Activated CD4-positive, CD25-positive, alpha-beta regulatory T cell treated with anti-CD3 and anti-CD28 coated beads, Interleukin-2, amount 50 U/mL, for 24 hours (primary cell): ENCODE measurements around the gene MGME1.
"Not testable (repeated sequence)": the region's sequence is repeated elsewhere in the genome, so short reads cannot be mapped to it uniquely, and the experiment has no call there.

Experiments
- ATAC-seq, 2 donors: fragments of 150-1000 bp; cut with Tn5 transposase; one replicate each; pipeline ENCODE4 v1.10.0; 2021; ENCODE audit warnings: mild to moderate bottlenecking in 1 of 2, moderate library complexity in 1 of 2

Gene MGME1

DNA sequence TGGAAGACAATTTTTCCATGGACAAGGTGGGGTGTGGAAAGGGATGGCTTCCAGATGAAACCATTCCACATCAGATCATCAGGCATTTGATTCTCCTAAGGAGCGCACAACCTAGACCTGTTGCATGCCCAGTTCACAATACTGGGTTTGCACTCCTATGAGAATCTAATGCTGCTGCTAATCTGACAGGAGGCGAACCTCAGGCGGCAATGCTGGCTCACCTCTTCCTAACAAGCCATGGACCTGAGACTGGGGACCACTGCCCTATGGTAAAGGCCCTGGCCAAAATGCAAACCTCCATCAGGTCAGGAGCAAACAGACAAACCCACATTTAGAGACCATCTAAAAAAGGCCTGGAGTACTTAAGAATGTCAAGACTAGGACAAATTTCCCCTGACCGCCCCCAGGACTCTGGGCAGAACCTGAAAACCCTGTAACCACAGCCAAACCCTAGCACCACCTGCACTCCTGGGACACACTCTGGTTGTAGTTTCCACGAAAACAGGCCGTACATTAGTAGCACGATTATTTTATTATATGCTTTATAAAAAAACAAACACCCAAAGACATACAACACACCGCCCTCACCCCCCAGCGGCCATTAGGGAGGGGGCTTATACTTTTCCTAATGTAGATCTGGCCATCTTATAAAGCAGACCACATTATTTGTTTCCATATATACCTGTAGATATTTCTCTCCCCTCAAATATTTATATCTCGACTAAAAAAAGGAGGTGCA, 27.6 kb upstream of the MGME1 start:
- ATAC-seq, result no peak

DNA sequence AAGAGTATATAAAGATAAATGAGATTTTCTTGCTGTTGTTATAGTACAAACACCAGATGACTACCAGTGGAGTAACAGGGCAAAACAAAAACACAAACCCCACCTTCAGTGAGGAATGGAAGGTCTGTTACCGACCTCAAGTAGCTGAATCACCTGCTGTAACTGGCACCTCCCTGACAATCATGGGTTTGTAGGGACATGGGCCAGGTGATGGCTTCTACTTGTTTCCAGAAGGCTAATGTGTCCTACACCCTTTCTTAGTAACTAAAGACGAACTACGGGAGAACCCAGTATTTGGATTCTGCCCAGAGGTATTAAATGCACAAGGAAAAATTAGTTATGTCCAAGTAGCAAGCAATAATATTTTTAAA, 27.0 kb upstream of the MGME1 start:
- ATAC-seq, result no peak

DNA sequence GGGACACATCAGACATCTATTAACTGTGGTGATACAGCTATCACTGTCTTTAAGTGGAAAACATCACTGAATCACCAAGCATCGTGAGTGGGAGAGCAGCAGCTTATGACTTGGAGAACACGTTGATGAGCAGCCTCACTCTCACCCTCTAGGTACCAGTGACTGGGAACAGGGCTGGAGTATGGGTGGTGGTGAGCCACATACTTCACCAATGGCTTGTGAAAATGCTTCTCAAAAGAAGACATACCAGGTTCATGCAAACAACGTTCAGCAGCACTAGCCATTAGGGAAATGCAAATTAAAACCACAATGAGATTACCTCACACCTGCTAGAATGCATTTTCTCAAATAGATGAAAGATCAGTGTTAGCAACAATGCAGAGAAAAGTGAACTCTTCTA, 25.5 kb upstream of the MGME1 start:
- no peak for ATAC-seq

DNA sequence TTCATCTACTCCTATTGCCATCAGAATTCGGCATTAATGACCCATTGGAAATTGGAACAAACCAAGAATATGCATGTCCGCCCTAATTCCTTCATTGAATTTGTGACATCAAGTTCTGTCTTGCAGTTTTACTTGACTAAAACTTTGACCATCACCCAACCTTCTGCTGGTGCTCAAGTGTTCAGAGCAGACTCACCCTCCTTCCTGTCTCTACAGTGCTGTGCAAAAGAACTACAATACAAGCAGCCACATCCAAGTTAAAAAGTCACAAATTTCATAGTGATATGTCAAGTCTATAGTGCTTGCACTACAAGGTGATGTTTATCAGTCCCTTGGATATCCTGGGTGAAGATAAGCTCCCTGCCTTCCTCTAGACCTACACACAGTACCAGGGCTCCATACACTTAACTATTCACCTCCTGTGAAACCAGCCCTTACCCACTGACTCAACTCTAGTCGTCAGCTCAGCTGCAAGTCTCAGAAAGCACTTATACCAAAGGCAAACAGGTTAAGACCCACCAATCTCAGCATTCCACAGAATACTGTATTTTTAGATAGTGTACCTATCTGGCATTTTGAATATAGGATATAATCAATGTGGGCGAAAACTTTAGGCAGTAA, 23.9 kb upstream of the MGME1 start:
- no peak for ATAC-seq

DNA sequence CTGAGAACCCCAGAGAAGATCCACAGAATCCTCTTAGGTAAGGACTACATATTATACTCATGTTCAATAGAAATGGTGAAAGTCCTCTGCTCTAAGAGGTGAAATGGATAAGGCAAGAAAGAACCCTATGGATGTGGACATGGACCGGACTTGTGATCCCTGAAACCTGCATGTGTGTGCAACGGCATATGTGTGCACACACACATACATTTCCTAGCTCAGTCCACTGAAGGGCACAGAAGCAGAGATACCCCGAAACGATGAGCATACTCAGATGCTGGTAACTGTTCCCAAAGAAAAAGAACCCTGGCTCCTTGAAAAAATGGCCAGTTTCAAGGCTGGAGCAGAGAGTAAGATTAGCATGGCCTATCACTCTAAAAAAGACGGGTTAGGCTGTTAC, 22.8 kb upstream of the MGME1 start:
- no peak for ATAC-seq

DNA sequence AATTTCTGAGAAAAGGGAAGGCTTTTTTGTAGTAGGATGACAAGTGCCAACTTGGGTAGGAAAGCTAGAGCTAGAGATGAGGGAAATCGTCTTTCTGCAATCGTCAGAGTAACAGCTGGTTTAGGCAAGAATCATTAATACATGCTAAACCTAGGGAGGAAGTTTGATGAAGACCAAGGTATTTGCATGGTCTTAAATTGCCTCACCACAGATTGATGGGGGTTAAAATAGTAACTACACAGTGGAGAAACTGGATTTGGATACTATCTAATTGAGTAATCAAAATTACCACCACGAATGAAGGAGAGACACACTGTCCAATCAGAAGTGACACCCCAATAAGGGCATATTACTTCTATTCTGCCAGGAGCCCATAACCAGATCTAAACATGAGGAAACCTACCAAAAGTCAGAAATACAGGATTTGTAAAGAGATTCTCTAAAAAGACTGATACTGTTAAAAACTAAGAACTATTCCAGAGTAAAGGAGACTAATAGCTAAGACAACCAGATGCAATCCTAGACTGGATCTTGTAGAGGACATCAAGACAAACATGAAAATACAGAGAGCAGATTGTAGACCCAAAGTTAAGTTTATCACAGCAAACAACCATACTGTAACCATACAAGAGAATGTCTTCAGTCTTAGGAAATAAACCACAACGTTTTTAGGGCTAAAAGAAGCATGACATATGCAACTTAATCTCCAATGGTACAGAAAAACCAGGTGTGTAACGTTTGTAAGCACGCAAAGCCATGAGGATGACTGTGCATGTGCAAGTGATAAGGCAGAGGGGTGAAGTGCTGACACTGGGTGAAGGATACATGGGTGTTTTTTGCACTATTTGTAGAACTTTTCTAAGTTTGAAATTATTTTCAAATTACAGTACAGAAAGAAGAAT, 22.0 kb upstream of the MGME1 start:
- ATAC-seq, result no peak

DNA sequence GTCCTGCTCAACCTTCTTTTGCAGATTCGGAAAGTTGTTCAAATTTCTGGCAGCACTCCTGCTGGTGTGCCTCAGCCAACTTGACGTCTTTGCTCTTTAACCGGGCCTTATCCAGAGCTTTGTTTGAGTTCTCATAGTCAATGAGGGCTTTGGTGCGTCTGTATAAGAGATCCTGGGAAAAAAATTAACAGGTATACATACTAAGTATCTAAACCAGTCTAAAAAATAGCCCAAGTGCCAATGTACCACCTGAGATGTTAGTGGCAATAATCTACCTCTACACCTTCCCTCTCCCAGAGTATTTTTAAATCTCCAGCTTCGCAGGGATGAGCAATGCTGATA, 21.4 kb upstream of the MGME1 start:
- no peak for ATAC-seq

DNA sequence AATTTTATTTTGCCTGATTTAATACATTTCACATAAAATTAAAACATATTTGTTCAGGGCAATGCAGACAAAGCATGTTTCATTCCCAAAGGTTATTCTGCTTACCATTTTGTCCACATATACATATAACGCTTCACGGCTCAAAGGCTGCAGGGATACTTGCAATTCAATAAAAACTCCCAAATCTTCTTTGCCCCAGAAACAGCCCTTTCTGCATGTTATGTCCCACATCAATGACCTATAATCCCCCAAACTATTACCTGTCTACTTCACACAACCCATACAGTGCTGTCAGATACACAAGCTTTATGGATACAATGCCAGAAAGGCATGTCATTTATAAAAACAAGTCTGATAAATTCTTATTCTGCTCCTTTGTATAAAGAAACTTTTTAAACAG, 20.4 kb upstream of the MGME1 start:
- ATAC-seq, result no peak

DNA sequence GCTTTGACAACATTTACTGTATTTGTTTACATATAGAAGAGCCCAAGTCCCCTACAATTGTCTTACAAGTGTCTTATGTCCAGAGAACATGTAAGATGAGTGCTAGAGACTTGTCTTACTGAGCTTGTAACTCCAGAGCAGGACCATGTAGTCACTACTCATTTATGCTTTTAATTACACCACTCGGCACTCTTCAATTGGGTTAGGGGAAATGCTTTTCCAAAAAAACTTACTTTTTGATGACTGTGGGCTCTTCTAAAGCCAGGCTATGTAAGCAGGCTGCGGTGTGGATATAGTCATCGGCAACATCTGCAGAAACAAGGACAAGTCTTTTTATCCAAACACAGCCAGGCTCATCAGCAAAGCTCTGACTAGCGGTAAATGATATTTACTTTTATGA, 18.9 kb upstream of the MGME1 start:
- no peak for ATAC-seq

DNA sequence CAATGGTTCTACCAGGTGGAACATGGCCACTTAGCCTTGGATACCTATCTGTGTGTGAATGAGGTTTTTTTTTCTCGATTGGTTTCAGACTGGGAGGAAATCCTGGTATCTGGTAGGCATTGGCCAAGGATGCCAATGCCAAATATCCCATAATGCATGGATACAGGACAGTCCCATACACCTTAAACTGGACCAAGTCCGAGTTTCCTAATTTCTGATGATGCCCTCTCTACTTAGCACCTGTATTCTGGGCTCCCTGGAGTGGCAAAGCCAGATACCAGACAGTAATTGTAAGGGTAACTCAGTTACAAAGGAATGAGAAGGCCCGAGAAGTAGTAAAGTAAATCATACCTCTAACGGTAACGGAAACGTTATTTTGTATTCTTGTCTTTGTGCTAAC, 18.1 kb upstream of the MGME1 start:
- no peak for ATAC-seq

DNA sequence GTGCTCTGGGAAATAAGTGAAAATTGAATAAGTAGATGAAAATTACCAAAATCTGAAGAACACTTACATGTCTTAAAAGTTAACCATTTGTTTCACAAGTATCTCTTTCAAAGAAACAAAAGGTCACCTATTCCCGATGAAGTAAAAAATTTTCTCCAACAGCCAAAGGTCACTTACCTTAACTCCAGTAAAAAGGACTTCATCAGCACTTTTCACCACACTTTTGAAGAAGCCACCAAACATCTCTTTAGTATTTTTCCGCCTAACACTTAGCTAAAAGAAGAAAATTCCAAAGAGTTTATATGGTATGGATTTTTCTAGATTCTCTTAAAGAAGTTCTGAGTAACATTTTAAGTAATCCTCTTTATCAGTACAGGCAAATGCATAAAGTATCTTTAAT, 17.5 kb upstream of the MGME1 start:
- ATAC-seq, result no peak

DNA sequence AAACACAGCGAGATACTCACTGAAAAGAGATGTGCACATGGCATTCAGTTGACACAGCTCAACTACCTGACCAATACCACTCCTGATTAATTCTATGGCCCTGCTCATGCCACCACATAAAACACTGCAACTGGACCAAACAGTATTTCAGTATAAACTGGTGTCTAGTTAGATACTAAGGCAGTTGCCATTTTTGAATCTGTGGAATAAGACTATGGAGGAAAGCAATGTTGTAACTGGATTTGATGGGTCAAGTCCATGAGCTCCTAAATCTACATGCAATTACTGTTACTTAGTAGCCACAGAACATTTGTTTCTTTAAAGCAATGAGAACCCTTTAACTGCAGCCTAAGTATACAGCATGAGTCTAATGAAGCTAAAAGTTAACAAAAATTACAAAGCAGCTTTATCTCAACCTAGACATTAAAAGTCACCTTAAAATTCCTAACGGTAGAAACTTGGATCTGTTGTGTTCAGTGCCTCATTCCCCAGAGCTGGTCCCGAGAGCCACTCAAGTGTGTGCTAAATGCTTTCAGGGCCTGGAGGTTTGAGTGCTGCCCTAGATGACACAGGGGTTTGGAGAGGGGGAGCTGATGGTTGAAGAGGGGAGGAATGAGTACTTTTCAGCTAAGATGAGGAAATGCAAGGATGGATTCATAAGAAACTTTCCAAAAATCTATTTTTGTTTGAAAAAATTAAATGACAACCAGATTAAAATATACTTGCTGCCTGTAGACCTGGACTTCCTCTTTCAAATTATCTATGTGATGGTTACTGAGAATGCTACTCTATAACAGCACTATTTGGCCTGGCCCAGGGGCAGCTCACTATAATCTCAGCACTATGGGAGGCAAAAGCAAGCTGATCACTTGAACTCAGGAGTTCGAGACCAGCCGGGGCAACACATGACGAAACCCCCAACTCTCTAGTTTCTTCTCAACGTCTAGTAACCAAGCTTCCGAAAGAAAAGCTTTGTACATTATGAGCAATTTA, 15.8 kb upstream of the MGME1 start:
- no peak for ATAC-seq

DNA sequence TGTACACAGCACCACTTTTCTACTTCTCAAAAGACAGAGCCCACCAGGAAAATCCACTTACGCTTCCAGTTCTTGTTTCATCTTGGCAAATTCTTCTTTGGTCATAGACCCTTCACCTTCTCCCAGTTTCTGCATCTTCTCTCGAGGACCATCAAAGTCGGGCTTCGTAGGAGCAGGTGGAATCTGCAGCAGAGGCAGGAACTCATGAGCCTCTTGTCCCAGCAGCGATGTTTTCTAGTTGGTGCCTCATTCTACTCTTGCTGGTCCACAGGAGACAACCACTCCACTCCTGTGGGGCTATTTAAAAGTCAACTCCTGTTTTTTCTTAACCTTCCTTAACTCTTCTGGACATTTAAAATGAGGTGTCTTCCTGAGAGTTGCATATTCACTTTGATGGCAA, 14.9 kb upstream of the MGME1 start:
- ATAC-seq, result no peak

DNA sequence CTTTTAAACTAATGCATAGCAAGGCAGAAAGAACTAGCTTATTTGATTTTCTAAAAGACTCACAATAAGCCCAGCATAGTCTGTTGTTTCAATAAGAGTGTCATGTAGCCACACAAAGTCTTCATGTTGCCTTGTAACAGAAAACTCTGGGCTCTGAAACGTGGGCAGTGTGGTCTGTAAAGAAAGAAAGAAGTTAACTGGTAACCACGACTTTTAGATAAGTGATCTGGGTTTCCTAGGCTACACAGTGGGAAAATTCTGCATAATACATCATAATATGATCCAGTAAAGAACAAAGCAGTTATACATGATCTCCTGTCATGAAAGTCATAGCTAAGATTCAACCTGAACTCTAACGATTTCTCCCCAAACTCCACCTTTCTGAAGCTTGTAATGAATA, 13.5 kb upstream of the MGME1 start:
- ATAC-seq, result no peak

DNA sequence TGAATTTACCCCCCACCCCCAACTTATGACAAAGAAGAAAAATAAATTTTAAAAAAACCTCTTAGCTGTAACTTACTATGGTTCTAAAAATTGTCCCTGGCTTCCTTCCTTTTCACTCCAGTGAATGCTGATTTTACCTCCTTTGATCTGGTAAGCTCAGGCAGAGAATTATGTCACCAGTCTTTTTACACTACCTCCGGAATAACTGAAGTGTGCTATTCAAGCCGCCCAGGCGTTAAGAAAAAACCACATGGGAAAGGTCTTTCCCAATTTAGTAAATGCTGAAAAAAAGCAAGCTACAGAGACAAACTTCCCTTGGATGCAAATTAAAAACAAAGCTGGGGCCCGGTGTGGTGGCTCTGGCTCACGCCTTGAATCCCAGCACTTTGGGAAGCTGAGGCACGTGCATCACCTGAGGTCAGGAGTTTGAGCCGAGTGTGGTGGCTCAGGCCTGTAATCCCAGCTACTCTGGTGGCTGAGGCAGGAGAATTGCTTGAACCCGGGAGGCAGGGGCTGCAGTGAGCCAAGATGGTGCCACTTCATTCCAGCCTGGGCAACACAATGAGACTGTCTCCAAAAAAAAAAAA, 12.6 kb upstream of the MGME1 start:
- no peak for ATAC-seq

DNA sequence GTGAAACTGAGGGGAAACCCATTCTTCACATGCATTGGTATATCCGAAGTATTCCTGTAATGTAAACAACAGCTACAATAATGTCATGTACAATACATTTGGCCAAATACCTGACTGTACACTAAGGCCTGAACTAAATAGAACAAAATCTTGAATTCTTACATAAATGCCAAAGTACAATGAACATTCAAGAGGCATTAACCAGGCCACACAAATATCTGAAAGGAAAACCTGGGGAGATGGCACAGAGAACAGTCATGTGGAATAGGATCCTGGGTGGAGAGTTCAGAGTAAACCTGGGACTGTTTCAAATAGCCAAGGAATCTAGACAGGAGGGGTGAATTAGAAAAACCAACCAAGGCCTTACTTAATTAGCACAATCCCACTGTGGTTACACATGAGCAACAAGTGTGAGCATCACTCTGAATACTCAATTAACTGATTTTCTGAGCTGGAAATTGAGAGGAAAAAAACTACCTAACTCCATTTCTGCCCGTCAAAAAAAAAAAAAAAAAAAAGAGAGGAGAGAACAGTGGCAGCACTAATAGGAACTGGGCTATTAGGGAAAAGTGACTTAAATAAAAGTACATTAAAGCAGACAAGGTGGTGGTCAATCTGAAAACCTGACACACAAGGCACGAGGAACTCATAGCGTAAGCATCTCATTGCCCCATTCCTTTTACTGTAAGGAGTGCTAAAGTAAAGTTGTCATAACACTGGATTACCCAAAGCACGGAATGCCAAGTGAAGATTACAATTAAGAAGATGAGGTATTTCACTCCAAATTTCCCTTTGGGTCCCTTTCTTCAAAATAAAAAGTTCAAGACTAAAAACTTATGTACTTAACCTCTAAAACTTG, 11.1 kb upstream of the MGME1 start:
- ATAC-seq, result no peak

DNA sequence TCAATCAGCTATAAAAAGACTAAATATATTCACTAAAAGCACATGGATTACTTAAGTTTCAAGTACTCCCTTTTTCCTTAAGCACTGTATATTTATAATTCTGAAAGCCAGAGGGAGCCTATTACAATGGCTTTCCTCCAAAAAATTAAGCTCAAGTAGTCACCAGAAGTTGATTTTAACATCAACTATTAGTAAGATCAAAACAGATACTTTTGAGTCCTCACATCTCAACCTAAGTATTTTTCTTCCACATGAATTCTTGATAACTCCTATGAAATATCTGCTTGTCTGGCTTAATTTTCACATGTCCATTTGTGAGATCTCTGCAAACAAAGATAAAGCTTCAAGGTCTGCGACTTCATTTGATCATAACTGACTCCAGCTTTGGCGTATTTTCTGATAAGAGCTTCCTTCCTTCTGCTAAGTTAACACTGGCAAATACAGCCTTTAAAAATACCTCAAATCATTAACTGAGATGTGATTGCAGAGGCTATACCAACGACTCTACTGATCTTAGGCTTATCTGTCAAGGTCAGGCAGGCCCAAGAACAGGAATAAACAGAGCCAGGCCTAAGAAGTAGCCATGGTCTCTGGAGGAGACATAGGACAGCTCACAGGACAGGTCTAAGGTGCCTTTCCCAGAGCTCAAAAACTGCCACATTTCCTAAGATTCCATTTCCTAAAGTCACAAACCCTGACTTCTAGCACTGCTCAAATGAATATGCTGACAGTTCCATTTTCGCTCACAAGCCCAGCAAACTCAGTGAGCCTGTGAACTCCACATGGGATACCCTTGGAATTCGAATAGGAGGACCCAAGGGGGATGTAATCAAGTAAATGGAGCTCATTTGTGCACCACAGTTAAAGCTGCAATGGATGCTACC, 10.2 kb upstream of the MGME1 start:
- no peak for ATAC-seq

DNA sequence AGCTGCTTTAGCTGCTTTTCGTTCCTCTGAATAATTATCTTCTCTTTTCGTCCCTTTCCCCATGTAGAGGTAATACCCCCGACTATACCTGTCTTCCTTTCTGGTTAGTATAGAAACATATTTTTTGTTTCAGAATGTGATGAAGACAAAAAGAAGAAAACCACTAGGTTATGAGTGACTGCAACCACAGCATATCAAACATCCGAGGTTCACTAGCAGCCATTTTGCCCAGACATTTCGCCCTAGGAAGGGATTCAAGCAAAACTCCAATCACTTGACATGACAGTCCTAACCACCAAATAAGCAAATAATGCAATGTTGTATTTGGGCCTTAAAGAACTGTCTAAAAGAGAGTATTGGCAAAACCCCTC, 9.6 kb upstream of the MGME1 start:
- ATAC-seq, result peak; percentile 33 to 48

DNA sequence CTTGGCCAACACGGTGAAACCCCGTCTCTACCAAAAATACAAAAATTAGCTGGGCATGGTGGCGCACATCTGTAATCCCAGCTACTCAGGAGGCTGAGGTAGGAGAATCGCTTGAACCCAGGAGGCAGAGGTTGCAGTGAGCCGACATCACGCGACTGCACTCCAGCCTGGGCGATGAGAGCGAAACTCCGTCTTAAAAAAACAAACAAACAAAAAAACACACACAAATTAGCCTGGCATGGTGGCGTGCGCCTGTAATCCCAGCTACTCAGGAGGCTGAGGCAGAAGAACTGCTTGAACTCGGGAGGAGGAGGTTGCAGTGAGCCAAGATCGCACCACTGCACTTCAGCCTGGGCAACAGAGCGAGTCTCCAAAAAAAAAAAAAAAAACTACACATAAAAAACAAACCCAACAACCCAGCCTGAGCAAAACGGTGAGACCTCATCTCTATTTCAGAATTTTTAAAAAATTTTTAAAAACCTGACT, 8.4 kb upstream of the MGME1 start:
- not testable (repeated sequence) for ATAC-seq

DNA sequence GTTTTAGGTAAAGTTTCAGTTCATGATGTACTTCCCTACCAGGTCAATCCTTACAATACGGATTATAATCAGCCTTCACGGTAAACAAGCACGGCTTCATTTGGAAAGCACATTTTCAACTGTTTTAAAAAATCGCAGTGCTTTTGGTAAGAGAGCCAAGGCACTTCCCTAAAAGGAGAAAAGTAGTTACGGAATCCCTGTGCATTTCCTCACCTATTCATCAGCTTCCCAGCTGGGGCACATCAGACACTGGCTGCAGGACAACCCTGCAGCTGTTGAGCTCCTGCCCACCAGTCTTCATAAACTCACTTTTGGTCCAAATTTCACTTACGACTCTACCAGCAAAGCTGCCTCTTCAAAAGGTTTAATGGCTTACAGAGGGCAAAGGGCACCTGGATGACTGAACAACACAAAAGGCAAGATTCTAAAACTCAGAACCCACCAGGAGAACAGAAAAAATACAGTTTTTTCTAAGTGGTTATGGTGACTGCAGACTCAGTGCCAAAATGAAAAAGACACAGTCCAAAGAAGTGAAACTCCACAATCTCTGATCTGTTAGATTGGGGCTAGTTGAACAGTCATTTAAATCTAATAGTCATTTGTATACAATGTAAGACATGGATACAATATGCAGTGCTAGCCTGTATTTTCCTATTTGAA, 7.8 kb upstream of the MGME1 start:
- ATAC-seq, result peak; percentile 39
